Endothelial cell of umbilical vein (primary cell): Measurements from ENCODE around the gene PLAC8L1. TPM values are rescaled to one million over a fixed set of nuclear protein-coding genes. Genes with fewer than 3 reads are reported as not detected.

Experiments used
- BruUV-seq: library from RNA; stranded (reverse); fragments of 400-500 nt; replicated peaks from 2 replicates; lab custom pipeline; 2021; lab: Mats Ljungman, UMichigan
- CTCF ChIA-PET: fragments of 300-600, 350-600 bp; sonication (Branson Sonifier 250); formaldehyde crosslinking; loops from one replicate; lab custom pipeline; 2021; ENCODE audit warnings: antibody characterized with exemption, inconsistent platforms; lab: Charles Lee
- POLR2A ChIA-PET: fragments of 300-600, 350-600 bp; sonication (Branson Sonifier 250); formaldehyde crosslinking; loops from one replicate; lab custom pipeline; 2021; ENCODE audit warnings: antibody characterized with exemption, inconsistent platforms; lab: Charles Lee
- DNase-seq: peaks from one replicate; pipeline ENCODE4 v3.0.0-alpha.2; 2011; ENCODE audit warnings: low read depth, low spot score
- FAIRE-seq: peaks from 2 replicates; lab custom pipeline; 2011; peaks lifted over from hg19 to GRCh38; lab: Jason Lieb, UNC
- H2AFZ ChIP-seq: 2 replicates; pipeline ENCODE4 v1.6.0; 2012; ENCODE audit warnings: low read depth, low read length, control low read depth, inconsistent platforms
- H3K27ac ChIP-seq: 2 replicates; pipeline ENCODE4 v1.5.1; 2011; ENCODE audit warnings: low read depth, mild to moderate bottlenecking, control low read depth, low read length, moderate library complexity; ENCODE audit not compliant: insufficient read depth
- H3K27me3 ChIP-seq, 2 experiments: 2 replicates each; pipeline versions ENCODE4 v1.6.0 to v1.6.1; 2011; ENCODE audit warnings: low read length in 2 of 2, mixed read lengths in 1 of 2; ENCODE audit not compliant: control insufficient read depth in 2 of 2, insufficient read depth in 2 of 2
- H3K36me3 ChIP-seq, 2 experiments: 2 replicates in 1 of 2; 3 replicates in 1 of 2; pipeline ENCODE4 v1.5.1; 2011; ENCODE audit warnings: low read length in 2 of 2, mild to moderate bottlenecking in 1 of 2, moderate library complexity in 1 of 2; ENCODE audit not compliant: control insufficient read depth in 2 of 2, insufficient read depth in 2 of 2; ENCODE audit errors: extremely low read depth in 1 of 2
- H3K4me1 ChIP-seq: 3 replicates; pipeline ENCODE4 v1.5.1; 2011; ENCODE audit warnings: mild to moderate bottlenecking, low read length; ENCODE audit not compliant: control insufficient read depth, insufficient read depth; ENCODE audit errors: extremely low read depth
- H3K4me2 ChIP-seq: 2 replicates; pipeline ENCODE4 v1.6.1; 2011; ENCODE audit warnings: low read length, control low read depth, mixed read lengths; ENCODE audit not compliant: insufficient read depth
- H3K4me3 ChIP-seq, 3 experiments: fragments of 200-600 bp in 1 of 3; sonication (generic), shearing (Covaris generic) in 1 of 3; replicated peaks in 1 of 3; 2 replicates each; pipeline ENCODE4 v1.5.1; 2011 to 2016; ENCODE audit warnings: control low read depth in 3 of 3, low read length in 3 of 3, mild to moderate bottlenecking in 2 of 3, inconsistent platforms in 1 of 3, low read depth in 1 of 3, moderate library complexity in 1 of 3; ENCODE audit not compliant: insufficient read depth in 1 of 3
- H3K79me2 ChIP-seq: 2 replicates; pipeline ENCODE4 v1.6.0; 2012; ENCODE audit warnings: low read length, inconsistent platforms; ENCODE audit not compliant: control insufficient read depth, insufficient read depth
- H3K9ac ChIP-seq: replicated peaks from 2 replicates; pipeline ENCODE3; 2011; ENCODE audit warnings: low read length, control low read depth; ENCODE audit not compliant: insufficient read depth; ENCODE audit errors: extremely low read depth
- H3K9me1 ChIP-seq: replicated peaks from 3 replicates; pipeline ENCODE4 v1.6.0; 2011; ENCODE audit warnings: mild to moderate bottlenecking, low read length; ENCODE audit not compliant: control insufficient read depth, insufficient read depth; ENCODE audit errors: extremely low read depth
- H3K9me3 ChIP-seq: replicated peaks from 2 replicates; pipeline ENCODE4 v1.5.1; 2012; ENCODE audit warnings: low read length, inconsistent platforms; ENCODE audit not compliant: control insufficient read depth, insufficient read depth
- H4K20me1 ChIP-seq: replicated peaks from 2 replicates; pipeline ENCODE3; 2011; ENCODE audit warnings: mild to moderate bottlenecking, low read length; ENCODE audit not compliant: control insufficient read depth, insufficient read depth; ENCODE audit errors: extremely low read depth
- EZH2 ChIP-seq: IDR thresholded peaks from 2 replicates; pipeline ENCODE4 v1.6.1; 2012; ENCODE audit warnings: borderline replicate concordance, low read depth, mild to moderate bottlenecking, moderate library complexity, low read length, inconsistent platforms; ENCODE audit not compliant: severe bottlenecking
- FOS ChIP-seq: IDR thresholded peaks from 2 replicates; pipeline ENCODE4 v1.6.1; 2011; ENCODE audit warnings: mild to moderate bottlenecking, low read length, moderate library complexity, borderline replicate concordance; ENCODE audit not compliant: insufficient read depth
- GATA2 ChIP-seq: IDR thresholded peaks from 2 replicates; pipeline ENCODE4 v1.7.0; 2011; ENCODE audit warnings: low read depth, mild to moderate bottlenecking, moderate library complexity, mixed read lengths, low read length; ENCODE audit not compliant: insufficient read length, insufficient read depth
- JUN ChIP-seq: IDR thresholded peaks from 2 replicates; pipeline ENCODE4 v1.6.1; 2011; ENCODE audit warnings: borderline replicate concordance, low read depth; ENCODE audit not compliant: insufficient read length, insufficient read depth
- MYC ChIP-seq: IDR thresholded peaks from one replicate; pipeline ENCODE4 v1.6.1; 2011; ENCODE audit warnings: mild to moderate bottlenecking, low read depth, low read length
- POLR2A ChIP-seq: IDR thresholded peaks from 2 replicates; pipeline ENCODE4 v1.6.1; 2012; ENCODE audit warnings: low read depth, mild to moderate bottlenecking, control low read depth, low read length
- POLR2AphosphoS5 ChIP-seq: IDR thresholded peaks from 2 replicates; pipeline ENCODE4 v1.6.1; 2012; ENCODE audit warnings: low read depth, mild to moderate bottlenecking, control low read depth, low read length, moderate library complexity; ENCODE audit not compliant: insufficient read depth
- dilution Hi-C: fragments of 300-500 bp; cut with MboI; formaldehyde crosslinking; loops from one replicate; pipeline ENCODE4 v1.15.0; 2019; ENCODE audit warnings: low sequenced_read_pairs; ENCODE audit not compliant: extremely low pct_ligation_motif_present
- intact Hi-C: fragments of 100-400 bp; cut with micrococcal nuclease; formaldehyde crosslinking; loops from one replicate; pipeline ENCODE4 v1.10.0; 2022
- polyA plus RNA-seq, 4 experiments: library from polyadenylated mRNA; depleted of rRNA in 3 of 4; stranded (reverse) in 3 of 4; unstranded in 1 of 4; fragments of >200 nt; gene quantifications; 2 replicates each; pipeline versions ENCODE4 v1.2.1 to v1.2.3, GENCODE V29; 2011 to 2012; ENCODE audit warnings: missing spikeins in 1 of 4
- total RNA-seq: library from RNA; stranded (reverse); gene quantifications from 2 replicates; pipeline ENCODE4 v1.2.3, GENCODE V29; 2021
- TF ChIP-seq, protein P1 (sequence below): IDR thresholded peaks from 2 replicates; pipeline ENCODE4 v1.6.1; 2011; ENCODE audit not compliant: insufficient read depth, insufficient read length
- TF ChIP-seq, protein P2 (sequence below), 2 donors: IDR thresholded peaks; 1 replicate in 1 of 2; 2 replicates in 1 of 2; pipeline ENCODE4 v1.5.1; 2011; ENCODE audit warnings: low read length in 2 of 2, mild to moderate bottlenecking in 2 of 2, moderate library complexity in 2 of 2, control low read depth in 1 of 2, inconsistent platforms in 1 of 2, low read depth in 1 of 2; ENCODE audit not compliant: insufficient read depth in 1 of 2; ENCODE audit errors: extremely low read depth in 1 of 2

The PLAC8L1 gene
- total and polyA plus RNA-seq, 2 donors (not counting 3 experiments of a cell fraction or from before 2014, with no cell fraction given): 0.80 to 0.99 TPM

DNA sequence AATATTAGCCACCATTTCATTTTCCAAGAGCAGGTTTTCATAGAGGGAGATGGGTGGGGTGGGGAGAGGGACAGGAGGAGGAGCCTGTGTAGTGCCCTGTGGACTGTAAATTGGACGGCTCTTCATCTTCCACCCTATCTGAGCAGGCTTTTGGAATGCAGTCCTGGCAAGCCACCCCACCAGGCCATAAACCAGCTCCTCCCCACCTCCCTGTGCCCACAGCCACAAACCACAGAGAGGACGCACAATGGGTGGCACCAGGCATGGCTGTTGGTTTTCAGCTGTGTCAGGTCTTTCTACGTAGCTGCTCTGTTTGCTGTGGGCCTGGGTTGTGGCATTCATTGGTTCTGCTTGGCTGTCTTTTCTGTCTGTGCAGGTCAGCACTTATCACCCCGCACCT is 58.0 kb downstream of the PLAC8L1 start:
- no peak for DNase-seq
- BruUV-seq: no TSS peak
- dilution Hi-C loops: no loop called here
- H3K9me1 ChIP-seq: no peaks in the 10 kb centered on the region
- no peaks in the 10 kb centered on the region for H4K20me1 ChIP-seq
- H3K9ac ChIP-seq: no peak overlapping the region
- H3K27ac ChIP-seq: no peak overlapping the region
- H3K79me2 ChIP-seq: no peaks in the 10 kb centered on the region
- no peaks in the 10 kb centered on the region for H3K36me3 ChIP-seq
- intact Hi-C loops: loop anchor here (5.0 kb wide), 2 partner anchors 700 to 810 kb away; no protein-coding TSS in a partner anchor
- H3K4me1 ChIP-seq: peaks cover 7% of the 10 kb centered on the region
- FAIRE-seq: no peak
- no peak overlapping the region for H3K4me2 ChIP-seq
- H3K4me3 ChIP-seq: no peak overlapping the region
- no peak overlapping the region for H2AFZ ChIP-seq
- POLR2A ChIA-PET: no interaction called here
- CTCF ChIA-PET: interaction anchor here (0.6 to 3.0 kb wide), 9 partner anchors 84 to 1844 kb away, joined by 3 to 20 read pairs (median 6); partner anchors contain the start of gene PRELID2
- H3K27me3 ChIP-seq: peaks cover 0 to 5% of the 10 kb centered on the region in 2 experiments
- TF ChIP-seq POLR2AphosphoS5 (no peak), FOS (no peak), POLR2A (no peak), JUN (no peak), MYC (no peak), GATA2 (no peak), EZH2 (no peak)
- TF ChIP-seq, protein P1, sequence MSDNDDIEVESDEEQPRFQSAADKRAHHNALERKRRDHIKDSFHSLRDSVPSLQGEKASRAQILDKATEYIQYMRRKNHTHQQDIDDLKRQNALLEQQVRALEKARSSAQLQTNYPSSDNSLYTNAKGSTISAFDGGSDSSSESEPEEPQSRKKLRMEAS: no peak
- TF ChIP-seq, protein P2, sequence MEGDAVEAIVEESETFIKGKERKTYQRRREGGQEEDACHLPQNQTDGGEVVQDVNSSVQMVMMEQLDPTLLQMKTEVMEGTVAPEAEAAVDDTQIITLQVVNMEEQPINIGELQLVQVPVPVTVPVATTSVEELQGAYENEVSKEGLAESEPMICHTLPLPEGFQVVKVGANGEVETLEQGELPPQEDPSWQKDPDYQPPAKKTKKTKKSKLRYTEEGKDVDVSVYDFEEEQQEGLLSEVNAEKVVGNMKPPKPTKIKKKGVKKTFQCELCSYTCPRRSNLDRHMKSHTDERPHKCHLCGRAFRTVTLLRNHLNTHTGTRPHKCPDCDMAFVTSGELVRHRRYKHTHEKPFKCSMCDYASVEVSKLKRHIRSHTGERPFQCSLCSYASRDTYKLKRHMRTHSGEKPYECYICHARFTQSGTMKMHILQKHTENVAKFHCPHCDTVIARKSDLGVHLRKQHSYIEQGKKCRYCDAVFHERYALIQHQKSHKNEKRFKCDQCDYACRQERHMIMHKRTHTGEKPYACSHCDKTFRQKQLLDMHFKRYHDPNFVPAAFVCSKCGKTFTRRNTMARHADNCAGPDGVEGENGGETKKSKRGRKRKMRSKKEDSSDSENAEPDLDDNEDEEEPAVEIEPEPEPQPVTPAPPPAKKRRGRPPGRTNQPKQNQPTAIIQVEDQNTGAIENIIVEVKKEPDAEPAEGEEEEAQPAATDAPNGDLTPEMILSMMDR (IDR thresholded peaks at IDR 0.05; ENCODE audit: extremely low read depth in 1 of 2, insufficient read depth in 1 of 2, low read depth in 1 of 2, low read length in 2 of 2): no peak
- no peaks in the 10 kb centered on the region for H3K9me3 ChIP-seq
